Activated CD8-positive, alpha-beta memory T cell treated with anti-CD3 and anti-CD28 coated beads for 24 hours (primary cell): Measurements from ENCODE around the gene DPY19L1.
"Not testable (repeated sequence)": the region's sequence is repeated elsewhere in the genome, so short reads cannot be mapped to it uniquely, and the experiment has no call there.

Experiments used
- DNase-seq: peaks from one replicate; pipeline ENCODE4 v3.0.0-alpha.2; 2020

DPY19L1 gene

DNA sequence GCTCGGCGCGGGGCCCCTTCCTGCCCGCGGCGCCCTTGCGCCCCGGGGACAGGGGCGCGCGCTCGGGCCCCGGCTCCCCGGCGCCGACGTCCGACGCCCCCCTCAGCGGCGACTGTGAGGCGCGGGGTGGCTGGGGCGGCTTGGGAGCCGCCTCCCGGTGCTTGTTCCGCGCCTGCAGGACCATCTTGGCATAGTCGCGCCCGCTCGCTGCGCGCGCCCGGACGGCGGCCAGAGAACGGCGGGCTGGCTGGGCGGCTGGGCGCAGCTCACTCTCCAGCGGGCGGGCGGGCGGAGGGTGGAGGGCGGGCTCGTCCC is at the start of gene DPY19L1:
DPY19L1 (minus strand) TSS at position 275 of the 315 bp plus-strand sequence; CDS start at position 184, 91 bp downstream.
- DNase-seq, result no peak

DNA sequence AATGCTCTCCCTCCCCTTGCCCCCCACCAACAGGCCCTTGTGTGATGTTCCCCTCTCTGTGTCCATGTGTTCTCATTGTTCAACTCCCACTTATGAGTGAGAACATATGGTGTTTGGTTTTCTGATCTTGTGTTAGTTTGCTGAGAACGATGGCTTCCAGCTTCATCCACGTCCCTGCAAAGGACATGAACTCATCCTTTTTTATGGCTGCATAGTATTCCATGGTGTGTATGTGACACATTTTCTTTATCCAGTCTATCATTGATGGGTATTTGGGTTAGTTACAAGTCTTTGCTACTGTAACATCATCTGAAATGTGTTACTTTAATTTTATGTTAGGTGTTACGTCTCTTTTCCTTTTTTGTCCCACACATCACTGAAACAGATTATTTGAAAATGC is 42.2 kb upstream of the DPY19L1 start:
- not testable (repeated sequence) for DNase-seq

DNA sequence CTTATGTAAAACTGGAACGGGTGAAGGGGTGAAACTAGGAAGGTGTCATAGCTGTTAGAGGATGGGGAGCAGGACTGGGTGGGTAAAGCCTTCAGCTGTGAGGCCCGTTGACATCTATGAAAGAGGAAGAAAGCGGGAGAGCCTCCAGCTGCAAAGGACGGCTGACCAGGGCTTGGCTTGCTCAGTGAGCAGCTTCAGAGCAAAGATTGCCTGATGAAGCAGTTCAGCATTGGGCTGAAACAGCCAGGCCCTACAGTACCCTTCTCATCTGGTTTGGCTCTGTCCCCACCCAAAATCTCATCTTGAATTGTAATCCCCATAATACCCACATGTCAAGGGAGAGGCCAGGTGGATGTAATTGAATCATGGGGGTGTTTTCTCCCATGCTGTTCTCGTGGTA is 36.7 kb upstream of the DPY19L1 start:
- not testable (repeated sequence) for DNase-seq

DNA sequence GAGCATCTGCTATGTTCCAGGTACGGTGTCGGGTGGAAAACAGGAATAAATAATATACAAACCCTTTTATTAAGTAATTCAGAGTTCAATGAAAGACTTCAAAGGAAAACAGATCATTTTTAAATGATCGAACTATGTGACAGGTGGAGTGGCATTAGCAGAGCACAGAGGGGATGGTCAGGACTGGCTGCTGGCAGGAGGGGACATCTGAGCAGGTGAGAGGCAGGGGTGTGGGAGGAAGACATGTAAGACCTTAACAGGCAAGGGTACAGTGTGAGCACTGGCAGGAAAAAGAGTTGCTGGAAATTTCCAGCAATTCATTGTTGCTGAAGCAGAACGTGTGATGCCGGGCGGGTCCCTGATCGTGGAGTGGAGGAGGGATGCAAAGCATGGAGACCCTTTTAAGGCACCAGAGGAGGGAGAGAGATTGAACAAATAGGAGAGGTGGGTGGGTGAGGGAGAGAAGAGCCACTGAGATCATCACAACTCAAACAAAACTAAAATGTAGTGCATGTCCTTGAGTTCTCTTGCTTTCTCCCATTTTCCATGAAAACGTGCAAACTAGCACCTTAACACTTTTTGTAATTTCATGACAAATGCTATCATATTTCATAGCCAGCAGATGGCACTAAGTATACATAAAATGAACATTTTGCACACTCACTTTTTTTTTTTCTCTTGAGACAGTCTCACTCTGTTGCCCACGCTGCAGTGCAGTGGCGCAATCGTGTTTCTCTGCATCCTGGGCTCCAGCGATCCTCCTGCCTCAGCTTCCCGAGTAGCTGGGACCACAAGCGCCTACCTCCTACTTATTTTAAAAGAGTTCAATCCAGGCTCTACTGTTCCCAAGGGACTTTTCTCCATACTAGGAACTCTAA is 35.9 kb upstream of the DPY19L1 start:
- not testable (repeated sequence) for DNase-seq

DNA sequence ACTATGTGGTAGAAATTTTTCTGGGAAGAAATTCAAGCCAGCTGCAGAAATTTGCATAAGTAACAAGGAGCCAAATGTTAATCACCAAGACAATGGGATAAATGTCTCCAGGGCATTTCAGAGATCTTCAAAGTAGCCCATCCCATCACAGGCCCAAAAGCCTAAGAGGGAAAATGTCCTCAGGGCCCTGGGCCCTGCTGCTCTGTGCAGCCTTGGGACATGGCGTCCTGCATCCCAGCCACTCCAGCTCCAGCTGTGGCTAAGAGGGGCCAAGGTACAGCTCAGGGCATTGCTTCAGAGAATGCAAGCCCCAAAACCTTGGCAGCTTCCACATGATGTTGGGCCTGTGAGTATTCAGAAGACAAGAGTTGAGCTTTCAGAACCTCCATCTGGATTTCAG is 31.8 kb upstream of the DPY19L1 start:
- not testable (repeated sequence) for DNase-seq

DNA sequence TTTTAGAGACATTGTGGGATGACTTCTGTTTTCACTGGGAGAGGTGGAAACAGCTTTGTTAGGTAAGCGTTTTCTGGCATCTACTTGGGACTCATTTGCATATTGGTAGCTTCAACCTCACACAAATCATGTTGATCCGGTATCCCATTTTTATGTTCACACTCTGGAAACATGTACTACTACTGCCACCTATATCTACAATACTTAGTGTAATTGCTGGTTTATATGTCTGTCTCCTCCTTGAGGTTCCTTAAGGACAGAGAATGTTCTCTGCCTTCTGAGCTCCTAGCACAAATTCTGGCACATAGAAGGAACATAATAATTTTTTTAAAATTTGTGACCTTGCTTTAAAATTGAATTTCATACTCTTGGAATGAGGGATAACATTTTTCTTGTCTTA is 28.1 kb upstream of the DPY19L1 start:
- DNase-seq, result not testable (repeated sequence)

DNA sequence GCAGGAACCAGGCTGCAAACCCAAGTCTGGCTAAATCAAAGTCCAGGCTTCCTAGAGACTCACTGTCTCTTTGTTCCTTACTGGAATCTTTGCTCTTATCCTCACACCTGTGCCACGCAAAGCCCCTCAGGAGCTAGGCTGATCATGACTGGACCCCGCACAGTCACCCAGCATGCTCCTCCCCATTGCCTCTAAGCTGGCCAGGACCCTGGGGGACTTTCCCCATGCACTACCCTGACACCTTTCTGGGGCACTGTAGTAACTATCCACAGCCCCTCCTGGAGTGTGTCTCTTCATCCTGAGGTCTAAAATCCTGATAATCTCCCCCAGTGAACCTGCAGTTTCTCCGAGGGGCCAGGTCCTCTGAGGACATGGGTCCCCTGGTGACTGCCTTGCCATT is 21.3 kb upstream of the DPY19L1 start:
- not testable (repeated sequence) for DNase-seq

DNA sequence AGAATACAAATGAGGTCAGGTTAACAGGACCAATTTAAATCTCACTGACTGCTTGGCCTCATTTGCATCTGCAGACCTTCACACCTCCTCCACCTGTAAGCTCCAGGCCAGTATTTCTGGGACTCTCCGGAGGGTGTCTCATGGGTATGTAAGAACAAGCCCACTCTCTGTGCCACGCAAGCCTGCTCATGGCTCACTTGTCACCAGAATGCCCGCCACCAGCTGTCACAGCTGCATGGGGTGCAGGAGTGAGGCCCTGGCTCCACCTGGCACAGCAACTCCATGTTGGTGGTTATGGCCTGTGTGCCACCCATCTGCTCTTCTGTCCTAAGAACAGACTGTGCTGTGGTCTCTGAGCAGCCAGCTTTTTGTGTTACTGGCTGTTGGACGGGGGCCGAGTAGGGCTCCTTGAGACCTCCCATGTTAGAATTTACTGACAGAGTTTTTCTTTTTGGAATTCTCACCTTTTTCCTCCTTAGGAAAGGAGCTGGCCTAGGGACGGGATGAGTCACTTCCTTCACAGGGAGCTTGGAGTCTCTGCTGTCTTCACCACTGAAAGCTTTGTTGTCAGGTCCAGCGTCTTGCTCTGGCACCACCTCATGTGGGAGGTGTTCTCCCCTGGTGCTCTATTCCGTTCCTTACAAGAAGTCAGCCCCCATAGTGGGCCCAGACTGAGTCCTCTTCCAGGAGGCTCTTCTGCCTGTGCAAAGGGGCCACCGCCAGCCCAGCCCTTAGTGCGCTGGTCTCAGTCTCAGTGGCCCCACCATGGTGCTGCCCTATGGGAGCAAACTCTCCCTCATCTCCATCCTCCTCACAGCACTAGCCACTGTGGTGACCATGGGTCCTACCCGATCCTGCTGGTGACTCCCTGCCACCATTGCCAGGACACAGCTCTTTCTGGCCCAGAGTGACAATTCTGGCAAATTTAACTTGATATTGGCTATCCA is 20.5 kb upstream of the DPY19L1 start:
- DNase-seq, result not testable (repeated sequence)

DNA sequence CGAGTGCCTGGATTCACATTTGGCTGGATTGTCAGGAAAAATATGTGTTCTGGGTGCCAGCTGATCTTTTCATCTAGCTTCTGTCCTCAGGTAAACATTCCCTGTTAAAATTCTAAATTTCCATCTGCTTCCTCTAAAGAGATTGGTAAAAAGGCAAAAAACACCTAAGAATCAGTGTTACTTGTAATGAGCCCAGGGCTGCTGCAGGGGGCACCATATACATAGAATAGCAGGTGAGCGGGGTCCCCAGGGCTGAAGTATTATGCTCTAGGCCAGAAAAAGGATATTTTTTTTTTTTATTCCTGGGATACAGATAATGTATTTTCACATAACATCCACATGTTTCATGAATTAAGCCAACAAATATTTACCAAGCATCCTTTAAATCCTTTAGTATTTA is 18.4 kb upstream of the DPY19L1 start:
- not testable (repeated sequence) for DNase-seq

DNA sequence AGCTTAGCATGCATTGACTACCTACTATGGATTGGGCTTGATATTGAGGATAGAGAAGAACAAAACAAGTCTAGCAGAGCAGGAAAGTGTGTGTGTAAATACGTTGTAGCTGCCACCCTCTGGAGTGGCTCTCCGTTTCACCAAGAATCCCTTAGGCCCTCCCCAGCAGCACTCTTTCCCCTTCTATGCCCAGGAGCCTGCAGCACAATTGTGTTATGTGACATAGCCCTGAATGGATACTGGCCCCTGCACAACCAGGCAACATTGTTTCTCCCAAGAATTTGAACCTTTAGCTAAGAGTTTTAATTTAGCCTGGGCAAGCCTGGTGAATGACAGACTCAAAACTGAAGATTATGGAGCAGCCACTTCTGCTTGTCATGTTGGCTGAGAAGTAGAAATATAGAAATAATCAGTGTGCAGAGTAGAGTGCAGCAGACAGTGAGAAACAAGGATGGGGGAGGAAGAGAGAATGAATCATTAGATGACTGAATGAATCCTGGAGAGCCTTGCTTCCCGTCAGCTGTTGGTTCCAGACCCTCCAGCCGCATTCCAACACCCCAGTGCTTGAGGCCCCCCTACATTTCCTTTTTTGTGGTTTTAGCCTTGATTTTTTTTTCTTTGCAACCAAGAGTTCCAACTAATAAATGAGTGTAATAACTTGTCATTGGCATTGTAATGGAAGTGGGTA is 16.3 kb upstream of the DPY19L1 start:
- not testable (repeated sequence) for DNase-seq

DNA sequence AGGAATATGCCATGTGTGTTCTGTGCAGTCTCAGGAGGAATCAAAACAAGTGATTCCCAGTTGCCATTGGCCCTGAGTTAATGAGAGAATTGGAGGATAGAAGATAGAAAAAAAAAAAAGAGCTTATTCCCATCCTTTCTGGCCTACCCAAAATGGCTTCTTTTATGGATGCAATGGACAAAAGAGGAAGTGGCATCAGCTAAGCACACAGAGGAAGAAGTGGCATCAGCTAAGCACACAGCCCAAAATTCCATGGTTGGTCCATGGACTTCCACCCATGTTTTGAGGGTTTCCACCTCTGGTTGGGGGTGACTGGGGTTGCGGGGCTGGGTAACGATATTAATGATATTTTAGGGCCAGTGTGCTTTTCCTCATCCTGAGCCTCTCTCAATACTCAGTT is 11.1 kb upstream of the DPY19L1 start:
- not testable (repeated sequence) for DNase-seq

DNA sequence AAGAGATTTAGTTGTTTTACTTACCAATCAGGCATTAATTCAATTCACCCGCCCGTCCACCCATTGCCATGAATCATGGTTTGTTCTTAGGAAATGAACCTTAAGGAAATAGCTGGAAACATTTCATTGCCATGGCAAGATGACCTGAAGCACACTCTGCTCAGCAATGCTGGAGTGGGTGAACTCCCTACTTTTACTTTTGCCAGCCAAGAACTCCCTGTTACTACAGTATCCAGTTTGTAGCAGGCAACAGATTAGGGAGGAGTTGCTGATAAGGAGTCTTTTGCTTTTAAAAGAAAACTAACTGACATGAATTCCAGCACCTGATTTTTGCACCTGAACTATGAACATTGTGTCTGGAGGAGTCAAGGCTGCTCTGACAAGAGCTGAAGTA is 10.6 kb upstream of the DPY19L1 start:
- not testable (repeated sequence) for DNase-seq

DNA sequence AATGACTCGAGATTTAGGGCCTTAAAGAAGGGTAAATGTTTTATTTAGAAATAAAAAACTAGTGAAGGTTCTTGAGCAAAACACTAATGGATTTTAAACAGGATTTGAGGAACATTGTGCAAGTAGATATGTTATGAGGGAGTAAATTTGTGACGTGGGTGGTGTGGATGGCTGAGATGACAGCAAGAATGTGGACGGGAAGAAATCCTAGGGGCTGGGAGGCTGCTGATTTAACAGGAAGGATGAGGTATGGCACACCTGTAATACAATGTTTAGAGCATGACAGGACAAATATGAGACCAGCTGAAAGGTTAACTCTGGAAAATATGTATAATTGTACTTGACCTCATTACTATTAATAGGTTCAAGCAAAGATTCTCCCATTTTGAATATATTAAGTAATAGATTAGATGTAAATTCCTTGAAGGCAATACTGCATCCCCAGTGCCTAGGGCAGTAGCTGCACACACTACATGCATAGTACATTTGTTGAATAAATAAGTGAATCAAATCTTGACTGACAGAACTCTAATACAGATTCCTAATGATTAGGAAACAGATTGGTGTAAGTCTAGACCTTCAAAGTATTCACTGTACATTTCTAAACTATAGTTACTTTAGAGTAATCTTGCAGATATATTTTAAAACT is 10.1 kb upstream of the DPY19L1 start:
- not testable (repeated sequence) for DNase-seq

DNA sequence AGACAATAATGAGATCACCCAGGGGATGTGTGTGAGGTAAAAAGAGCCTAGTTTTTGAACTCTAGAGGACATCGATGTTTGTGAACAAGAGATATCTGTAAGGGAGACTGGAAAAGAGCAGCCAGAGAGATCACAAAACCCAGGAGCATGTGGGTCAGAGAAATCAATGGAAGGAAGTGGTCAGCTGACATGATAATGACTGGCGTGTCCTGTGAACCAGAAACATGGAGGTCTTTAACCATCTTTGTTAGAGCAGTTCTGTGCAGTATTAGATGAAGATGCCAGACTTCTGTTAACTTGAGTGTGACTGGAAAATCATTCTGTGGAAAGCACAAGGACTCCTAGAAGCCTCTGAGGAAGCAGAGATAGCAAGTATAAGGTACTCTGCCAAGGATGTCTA is 6.0 kb upstream of the DPY19L1 start:
- DNase-seq, result not testable (repeated sequence)

DNA sequence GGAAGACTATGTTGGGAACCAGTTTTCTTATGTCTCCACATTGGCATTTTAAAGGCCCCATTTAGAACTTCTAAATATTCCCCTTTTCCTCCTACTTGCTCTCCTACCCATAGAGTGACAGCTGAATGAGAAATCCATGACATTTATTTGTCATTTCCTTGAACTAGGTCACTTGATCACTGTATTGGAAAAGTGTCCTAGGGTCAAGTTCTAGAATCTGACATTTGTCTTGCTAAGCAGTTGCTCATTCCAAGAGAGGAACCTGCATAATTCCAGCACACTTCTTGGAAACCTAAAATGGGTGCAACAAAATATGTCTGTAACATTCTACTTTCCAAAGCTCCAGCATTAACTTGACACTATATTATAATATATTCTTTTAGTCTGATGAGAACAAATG is 3.6 kb upstream of the DPY19L1 start:
- DNase-seq, result no peak

DNA sequence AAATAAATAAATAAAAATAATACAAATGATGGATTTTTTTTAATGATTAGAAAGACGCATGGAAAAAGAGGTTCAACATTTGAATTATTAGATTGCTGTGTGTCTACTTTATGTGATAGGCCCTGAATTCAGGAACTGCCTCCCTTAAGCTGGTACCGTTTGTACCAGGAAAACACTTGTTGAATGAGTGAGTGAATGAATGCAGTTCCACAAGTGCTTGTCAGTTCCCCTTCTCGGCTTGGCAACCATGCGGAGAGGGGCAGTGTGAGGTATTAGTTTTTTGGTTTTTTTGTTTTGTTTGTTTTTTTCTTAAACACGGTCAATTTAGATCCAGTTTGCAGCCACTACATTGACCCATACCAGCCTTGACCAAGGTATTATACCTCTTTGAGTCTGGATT is 2.1 kb upstream of the DPY19L1 start:
- no peak for DNase-seq

DNA sequence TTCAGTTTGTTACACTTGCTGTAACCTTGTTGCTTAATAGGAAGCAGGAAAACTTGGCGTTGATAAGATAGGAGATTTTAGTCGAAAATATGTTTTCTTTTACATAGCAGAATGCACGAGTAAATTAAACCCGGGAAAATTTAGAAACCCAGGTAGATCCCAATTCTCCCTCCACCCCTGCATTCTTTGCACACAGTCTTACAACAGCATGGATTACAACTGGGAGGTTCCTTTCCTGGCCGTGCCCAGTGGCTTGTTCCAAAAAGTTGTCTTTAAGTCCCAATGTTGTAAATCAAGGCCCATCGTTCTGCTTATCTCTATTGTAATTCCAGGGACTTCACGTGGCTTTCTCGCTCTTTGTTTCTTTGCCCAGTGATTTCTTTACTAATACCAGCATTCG is 1.1 kb upstream of the DPY19L1 start:
- DNase-seq, result no peak

DNA sequence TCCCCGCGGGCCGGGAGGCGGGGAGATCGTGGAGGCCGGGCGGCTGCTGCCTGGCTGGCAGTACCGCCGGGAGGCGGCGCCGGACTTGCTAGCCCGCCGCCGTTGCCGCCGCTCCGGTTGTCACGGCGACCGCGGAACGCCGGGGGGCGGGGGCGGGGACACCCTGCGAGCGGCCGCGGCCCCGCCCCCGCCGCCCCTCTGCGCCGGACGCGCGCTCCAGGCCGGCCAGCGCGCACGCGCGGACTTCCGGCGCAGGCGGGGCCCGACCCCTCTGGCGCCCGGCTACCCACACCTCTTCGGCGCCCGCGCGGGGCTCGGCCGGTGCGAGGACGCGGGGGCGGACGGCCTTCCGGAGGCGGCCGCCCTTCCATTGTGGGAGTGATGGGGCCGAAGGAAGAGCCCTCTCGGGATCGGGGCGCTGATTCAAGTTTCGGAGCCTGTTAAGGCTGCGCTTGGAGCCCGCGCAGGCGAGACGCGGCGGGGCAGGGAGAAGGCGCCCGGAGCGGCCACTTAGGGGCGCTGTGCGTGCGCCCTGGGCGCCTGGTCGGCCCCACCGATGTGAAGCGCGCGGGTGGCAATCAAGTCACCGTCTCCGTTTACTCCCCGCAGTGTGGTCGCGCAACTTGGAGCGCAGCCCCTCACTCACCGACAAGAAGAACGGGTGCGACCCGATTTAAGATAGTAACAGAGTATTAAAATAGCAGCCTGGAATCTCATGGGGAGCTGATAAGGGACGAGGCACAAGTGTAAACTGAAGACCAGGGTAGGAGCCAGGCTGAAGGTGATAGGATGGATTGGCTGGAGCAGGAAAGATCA is 449 bp upstream of the DPY19L1 start:
- peak; percentile 95 for DNase-seq

DNA sequence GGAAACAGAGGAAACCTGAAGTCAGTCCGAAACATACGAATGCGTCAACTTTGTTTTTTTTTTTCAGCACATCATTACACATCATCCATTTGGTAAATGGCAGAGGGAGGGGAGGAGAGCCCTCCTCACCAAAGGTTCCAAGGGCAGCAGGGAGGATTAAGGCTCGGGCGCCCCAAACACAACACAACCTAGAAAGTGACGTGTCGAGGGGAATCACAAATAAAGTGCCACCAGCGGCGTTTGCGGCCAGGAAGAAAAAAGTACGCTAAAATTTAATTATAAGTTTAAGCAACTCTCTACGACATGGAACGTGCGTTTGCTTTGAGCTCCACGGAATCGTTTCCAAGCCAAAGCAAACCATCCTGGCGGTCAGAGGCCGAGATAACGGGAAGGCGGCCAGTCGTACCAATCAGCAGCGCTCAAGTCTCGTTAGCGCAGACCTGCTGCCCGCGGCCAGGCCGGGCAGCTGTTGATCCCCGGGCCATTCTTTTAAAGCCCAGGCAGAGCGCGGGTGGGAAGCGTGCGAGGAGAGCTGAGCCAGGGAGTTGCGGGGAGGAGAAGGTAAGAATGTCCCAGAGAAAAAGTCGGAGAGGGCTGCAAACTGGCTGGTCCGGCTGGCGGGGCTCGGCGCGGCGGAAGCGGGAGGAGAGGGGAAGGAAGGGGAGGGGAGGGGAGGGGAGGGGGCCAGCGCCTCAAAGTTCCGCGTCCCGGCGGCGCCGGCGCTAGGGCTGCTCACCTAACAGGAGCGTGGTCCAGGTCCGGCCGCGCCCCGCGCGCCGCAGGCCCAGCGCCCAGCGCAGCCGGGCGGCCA is 719 bp downstream of the DPY19L1 start:
- peak; percentile 73 for DNase-seq

DNA sequence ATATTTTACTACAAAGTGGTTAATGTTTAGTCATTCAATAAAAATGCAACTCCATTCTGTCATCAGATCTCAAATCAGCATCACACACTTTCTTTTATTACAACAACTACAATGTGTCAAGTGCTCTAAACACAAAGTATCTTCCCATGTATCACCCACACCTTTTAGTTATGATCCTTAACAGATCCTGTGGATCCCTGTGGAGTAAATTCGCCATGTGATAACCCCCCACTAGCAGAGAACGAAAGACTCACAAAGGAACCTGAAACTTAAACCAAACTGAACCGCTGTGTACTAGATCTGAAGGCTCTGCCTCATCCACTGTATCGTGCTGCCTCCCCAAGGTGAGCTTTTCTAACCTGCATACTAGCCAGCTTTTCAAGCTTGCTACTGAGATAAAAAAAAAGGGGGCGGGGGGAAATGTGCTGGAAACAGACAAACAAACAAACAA is 1.7 kb downstream of the DPY19L1 start:
- no peak for DNase-seq

DNA sequence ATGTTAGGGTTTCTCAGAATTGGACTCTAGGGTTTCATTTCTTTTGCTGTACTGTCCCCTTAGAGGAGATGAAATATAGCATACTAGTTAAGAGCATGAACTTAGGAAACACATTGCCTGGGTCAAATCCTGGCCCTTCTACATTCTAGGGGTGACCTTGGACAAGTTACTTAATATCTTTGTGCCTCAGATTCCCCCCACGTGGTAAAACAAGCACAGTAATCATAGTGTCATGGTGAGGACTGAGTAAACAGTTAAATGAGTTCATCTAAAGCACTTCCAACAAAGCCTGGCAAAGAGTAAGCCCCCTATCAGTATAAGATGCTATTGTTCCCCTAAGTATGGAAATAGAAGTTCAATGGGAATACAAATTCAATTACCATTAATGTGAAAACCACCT is 5.1 kb downstream of the DPY19L1 start:
- DNase-seq, result no peak
